ENCODE results near the gene MLLT3. TPM values are rescaled to one million over a fixed set of nuclear protein-coding genes. Genes with fewer than 3 reads are reported as not detected.

MLLT3 gene
- total and polyA plus RNA-seq, 2 donors (not counting 3 experiments of a cell fraction or from before 2014, with no cell fraction given): 6.1 to 10.0 TPM

GRCh38 chr9:20441166-20441565 lies 181.1 kb downstream of the MLLT3 start:
- no peak overlapping the region for H3K9ac ChIP-seq (replicated peaks; ENCODE audit: extremely low read depth, insufficient read depth, low read length)
- H2AFZ ChIP-seq (ENCODE audit: low read depth, low read length): no peak overlapping the region
- no peaks in the 10 kb centered on the region for H4K20me1 ChIP-seq (replicated peaks; ENCODE audit: control insufficient read depth, extremely low read depth, insufficient read depth, low read length)
- no peak overlapping the region for H3K4me3 ChIP-seq (replicated peaks in 1 of 3; ENCODE audit: insufficient read depth in 1 of 3, low read depth in 1 of 3, low read length in 3 of 3)
- dilution Hi-C loops (cut with MboI; ENCODE audit: extremely low pct_ligation_motif_present, low sequenced_read_pairs) (no loop called here), intact Hi-C loops (cut with micrococcal nuclease) (no loop called here)
- ChIA-PET POLR2A (no interaction called here), CTCF (interaction anchor here (1.1 kb wide), 1 partner anchor 84 kb away, joined by 3 read pairs; no protein-coding TSS in a partner anchor)
- no peaks in the 10 kb centered on the region for H3K4me1 ChIP-seq (ENCODE audit: control insufficient read depth, extremely low read depth, insufficient read depth, low read length)
- H3K27me3 ChIP-seq (ENCODE audit: control insufficient read depth in 2 of 2, insufficient read depth in 2 of 2, low read length in 2 of 2): no peaks in the 10 kb centered on the region
- TF ChIP-seq EZH2 (IDR thresholded peaks at IDR 0.05; ENCODE audit: borderline replicate concordance, low read depth, low read length, severe bottlenecking) (no peak), POLR2A (IDR thresholded peaks at IDR 0.05; ENCODE audit: low read depth, low read length) (no peak), POLR2AphosphoS5 (IDR thresholded peaks at IDR 0.05; ENCODE audit: insufficient read depth, low read depth, low read length) (no peak)
- FAIRE-seq (no peak), DNase-seq (ENCODE audit: low read depth, low spot score) (no peak)
- no peaks in the 10 kb centered on the region for H3K36me3 ChIP-seq (ENCODE audit: control insufficient read depth in 2 of 2, extremely low read depth in 1 of 2, insufficient read depth in 2 of 2, low read length in 2 of 2)
- H3K79me2 ChIP-seq (ENCODE audit: control insufficient read depth, insufficient read depth, low read length): no peaks in the 10 kb centered on the region
- BruUV-seq (replicated peaks): no TSS peak
- H3K9me3 ChIP-seq (replicated peaks; ENCODE audit: control insufficient read depth, insufficient read depth, low read length): no peaks in the 10 kb centered on the region
- H3K27ac ChIP-seq (ENCODE audit: insufficient read depth, low read depth, low read length): no peak overlapping the region
- no peak overlapping the region for H3K4me2 ChIP-seq (ENCODE audit: insufficient read depth, low read length)
- H3K9me1 ChIP-seq (replicated peaks; ENCODE audit: control insufficient read depth, extremely low read depth, insufficient read depth, low read length): no peaks in the 10 kb centered on the region

- H3K4me3 ChIP-seq (replicated peaks in 1 of 3; ENCODE audit: insufficient read depth in 1 of 3, low read depth in 1 of 3, low read length in 3 of 3): no peak overlapping the region
- H3K4me2 ChIP-seq (ENCODE audit: insufficient read depth, low read length): no peak overlapping the region
- H3K27me3 ChIP-seq (ENCODE audit: control insufficient read depth in 2 of 2, insufficient read depth in 2 of 2, low read length in 2 of 2): no peaks in the 10 kb centered on the region
- no TSS peak for BruUV-seq (replicated peaks)
- intact Hi-C loops (cut with micrococcal nuclease): no loop called here
- no peaks in the 10 kb centered on the region for H3K4me1 ChIP-seq (ENCODE audit: control insufficient read depth, extremely low read depth, insufficient read depth, low read length)
- CTCF ChIA-PET: interaction anchor here (0.6 to 2.2 kb wide), 4 partner anchors 12 to 263 kb away, joined by 3 to 7 read pairs (median 6); no protein-coding TSS in a partner anchor
- H3K9me3 ChIP-seq (replicated peaks; ENCODE audit: control insufficient read depth, insufficient read depth, low read length): no peaks in the 10 kb centered on the region
- no peak overlapping the region for H3K9ac ChIP-seq (replicated peaks; ENCODE audit: extremely low read depth, insufficient read depth, low read length)
- H3K9me1 ChIP-seq (replicated peaks; ENCODE audit: control insufficient read depth, extremely low read depth, insufficient read depth, low read length): no peaks in the 10 kb centered on the region
- DNase-seq (ENCODE audit: low read depth, low spot score) (peak; percentile 27), FAIRE-seq (no peak)
- no peaks in the 10 kb centered on the region for H3K36me3 ChIP-seq (ENCODE audit: control insufficient read depth in 2 of 2, extremely low read depth in 1 of 2, insufficient read depth in 2 of 2, low read length in 2 of 2)
- dilution Hi-C loops (cut with MboI; ENCODE audit: extremely low pct_ligation_motif_present, low sequenced_read_pairs): no loop called here
- H3K79me2 ChIP-seq (ENCODE audit: control insufficient read depth, insufficient read depth, low read length): no peaks in the 10 kb centered on the region
- H2AFZ ChIP-seq (ENCODE audit: low read depth, low read length): no peak overlapping the region
- TF ChIP-seq EZH2 (IDR thresholded peaks at IDR 0.05; ENCODE audit: borderline replicate concordance, low read depth, low read length, severe bottlenecking) (no peak), JUN (IDR thresholded peaks at IDR 0.05; ENCODE audit: borderline replicate concordance, insufficient read depth, insufficient read length, low read depth) (no peak), GATA2 (IDR thresholded peaks at IDR 0.05; ENCODE audit: insufficient read depth, insufficient read length, low read depth, low read length) (no peak)
- POLR2A ChIA-PET: no interaction called here
- no peak overlapping the region for H3K27ac ChIP-seq (ENCODE audit: insufficient read depth, low read depth, low read length)
- H4K20me1 ChIP-seq (replicated peaks; ENCODE audit: control insufficient read depth, extremely low read depth, insufficient read depth, low read length): no peaks in the 10 kb centered on the region
Observed at GRCh38 chr9:20437476-20437875, 184.8 kb downstream of the MLLT3 start.

All from endothelial cell of umbilical vein (primary cell).